HG02588 (cell line): ENCODE measurements around the gene HK1.

Experiments used
- ATAC-seq: cut with Tn5 transposase; IDR thresholded peaks from one replicate; pipeline ENCODE4 v1.9.1; 2021; ENCODE audit warnings: mild to moderate bottlenecking, moderate library complexity; ENCODE audit not compliant: unreplicated experiment

The HK1 gene

DNA sequence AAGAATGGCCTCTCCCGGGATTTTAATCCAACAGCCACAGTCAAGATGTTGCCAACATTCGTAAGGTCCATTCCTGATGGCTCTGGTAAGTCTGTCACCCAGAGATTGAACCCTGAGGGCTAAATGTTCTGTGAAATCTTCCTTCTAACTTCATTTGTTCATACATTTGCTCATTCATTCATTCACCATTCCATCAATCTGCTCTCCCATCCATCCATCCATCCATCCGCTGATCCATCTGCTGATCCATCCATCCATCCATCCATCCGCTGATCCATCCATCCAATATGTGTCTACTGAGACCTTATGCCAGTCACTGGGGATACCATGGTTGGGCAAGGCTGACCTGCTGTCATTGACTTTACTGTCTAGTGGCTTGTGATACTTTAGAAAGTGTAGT is 65.6 kb downstream of the HK1 start:
- no peak for ATAC-seq

GRCh38 chr10:69344591-69345252 is 66.4 kb downstream of the HK1 start:
- no peak for ATAC-seq

- ATAC-seq, result no peak
These were observed 67.1 kb downstream of the HK1 start for GRCh38 chr10:69345402-69345801.

DNA sequence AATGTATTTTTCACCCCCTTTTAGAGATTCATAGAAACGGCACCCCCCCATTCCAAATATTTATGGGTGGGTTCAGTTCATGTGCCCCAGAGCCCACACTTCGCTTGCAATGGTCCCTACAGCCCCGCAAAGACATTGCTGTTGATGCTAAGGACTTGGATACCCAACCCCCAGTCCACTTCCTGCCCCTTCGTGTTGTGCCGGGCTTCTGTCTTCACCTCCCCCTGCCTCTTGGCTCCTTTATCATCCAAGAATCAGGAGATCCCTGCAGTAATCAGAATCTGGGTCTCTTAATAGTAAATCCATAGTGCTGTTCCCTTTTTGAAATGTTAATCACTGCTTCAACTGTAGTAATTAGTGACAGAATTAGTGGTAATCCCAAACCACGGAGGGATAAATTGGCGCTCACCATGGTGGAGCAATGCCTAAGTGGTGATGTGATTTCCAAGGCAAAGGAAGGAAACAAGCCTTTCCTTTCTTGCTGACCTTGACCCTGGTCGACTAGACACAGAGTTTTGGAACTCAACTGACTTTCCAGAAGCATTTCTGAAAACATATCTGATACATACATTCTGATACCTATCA is 67.7 kb downstream of the HK1 start:
- no peak for ATAC-seq

DNA sequence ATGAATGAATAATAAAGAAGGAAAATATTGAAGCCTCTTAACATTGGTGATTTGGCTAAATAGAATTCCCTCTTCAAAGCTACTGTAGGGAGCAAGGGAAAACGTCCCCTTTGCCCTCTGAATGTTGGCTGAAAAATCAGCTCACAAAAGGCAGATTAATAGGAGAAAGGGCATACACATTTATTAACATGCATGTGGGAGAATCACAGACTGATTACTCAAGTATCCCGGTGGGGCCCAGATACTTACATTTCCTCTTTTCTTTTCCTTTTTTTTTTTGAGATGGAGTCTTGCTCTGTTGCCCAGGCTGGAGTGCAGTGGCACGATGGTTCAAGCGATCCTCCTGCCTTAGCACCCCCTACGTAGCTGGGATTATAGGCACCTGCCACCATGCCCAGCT is 68.5 kb downstream of the HK1 start:
- ATAC-seq, result no peak

GRCh38 chr10:69348816-69349541 is 70.7 kb downstream of the HK1 start:
- no peak for ATAC-seq

GRCh38 chr10:69349542-69349888 is 71.2 kb downstream of the HK1 start:
- no peak for ATAC-seq

DNA sequence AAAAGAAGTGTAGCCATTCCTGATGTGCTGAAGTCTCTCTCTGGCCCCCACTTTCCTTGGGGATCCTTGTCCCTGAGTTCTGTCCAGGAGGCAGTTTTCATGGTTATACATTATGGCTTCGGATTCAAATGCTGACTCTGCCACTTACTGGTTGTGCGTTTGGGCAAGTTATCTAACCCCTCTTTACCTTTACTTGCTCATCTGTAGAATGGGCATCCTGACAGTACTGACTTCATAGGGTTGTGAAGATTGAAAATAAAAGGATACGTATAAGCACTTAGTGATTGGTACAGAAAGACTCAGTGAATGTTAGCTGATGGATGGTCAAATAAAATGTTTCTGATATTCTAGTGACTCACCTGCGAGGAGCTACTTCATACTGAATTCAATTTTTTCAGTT is 73.3 kb downstream of the HK1 start:
- ATAC-seq, result no peak

DNA sequence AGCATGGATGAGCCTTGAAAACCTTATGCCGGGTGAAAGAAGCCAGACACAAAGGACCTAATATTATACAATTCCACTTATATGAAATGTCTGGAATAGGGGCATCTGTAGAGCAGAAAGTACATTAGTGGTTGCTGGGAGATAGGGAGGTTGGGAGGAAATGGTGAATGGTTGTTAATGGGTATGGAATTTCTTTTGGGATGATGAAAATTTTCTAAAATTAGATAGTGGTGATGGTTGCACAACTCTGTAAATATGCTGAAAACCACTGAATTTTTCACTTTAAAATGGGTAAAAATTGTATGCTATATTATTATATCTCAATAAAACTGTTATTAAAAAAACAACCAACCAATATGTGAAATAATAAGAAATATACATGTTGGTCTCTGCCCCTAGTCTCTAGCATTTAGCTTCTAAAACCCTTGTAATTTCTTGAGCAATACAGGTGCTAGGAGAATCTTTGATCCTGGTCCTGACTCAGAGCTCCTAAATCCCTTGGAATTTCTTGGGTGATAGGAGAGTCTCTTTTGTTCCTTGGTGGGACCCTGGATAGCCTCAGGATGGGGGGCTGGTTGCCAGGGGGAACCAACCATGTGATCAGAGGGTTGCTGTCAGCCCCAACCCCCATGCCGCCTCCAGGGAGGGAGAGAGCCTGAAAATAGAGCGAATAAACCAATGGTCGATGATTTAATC is 74.4 kb downstream of the HK1 start:
- no peak for ATAC-seq

GRCh38 chr10:69353977-69354635 is 75.8 kb downstream of the HK1 start:
- ATAC-seq, result no peak

- no peak for ATAC-seq
These were observed 77.9 kb downstream of the HK1 start for GRCh38 chr10:69356187-69356586.

DNA sequence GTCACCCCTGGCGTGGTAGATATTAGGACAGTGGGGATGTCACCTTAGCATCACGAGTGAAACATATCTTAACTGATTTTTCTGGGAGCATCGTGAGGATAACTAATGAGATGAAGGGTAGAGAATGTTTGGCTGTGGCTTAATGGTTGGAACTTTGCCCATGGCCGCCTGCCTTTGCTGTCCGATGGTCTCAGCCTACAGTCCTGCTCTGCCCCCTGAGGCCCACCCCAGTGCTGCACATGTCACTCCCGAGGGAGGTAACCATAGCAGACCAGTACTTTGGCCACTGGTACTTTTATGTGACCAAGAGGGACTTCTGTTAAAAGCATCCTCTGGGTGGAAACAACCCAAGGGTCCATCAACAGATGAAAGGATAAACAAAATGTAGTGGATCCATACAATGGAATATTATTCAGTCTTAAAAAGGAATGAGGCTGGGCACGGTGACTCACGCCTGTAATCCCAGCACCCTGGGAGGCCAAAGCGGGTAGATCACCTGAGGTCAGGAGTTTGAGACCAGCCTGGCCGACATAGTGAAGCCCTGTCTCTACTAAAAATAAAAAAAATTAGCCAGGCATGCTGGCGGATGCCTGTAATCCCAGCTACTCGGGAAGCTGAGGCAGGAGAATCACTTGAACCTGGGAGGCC is 80.0 kb downstream of the HK1 start:
- ATAC-seq, result no peak

DNA sequence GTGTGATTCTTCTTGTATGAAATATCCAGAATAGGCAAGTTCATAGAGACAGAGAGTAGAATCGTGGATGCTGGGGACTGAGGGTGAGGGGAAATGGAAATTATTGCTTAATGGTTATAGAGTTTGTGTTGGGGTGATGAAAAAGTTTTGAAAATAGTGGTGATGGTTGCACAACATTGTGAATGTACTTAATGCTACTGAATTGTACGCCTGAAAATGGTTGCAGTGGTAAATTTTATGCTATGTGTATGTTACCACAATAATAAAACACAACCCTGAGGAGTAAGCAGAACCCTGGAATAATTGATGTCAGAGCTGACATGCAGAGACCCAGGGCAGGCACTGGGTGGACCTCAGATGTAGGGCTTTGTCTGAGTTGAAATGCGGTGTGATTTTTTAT is 80.9 kb downstream of the HK1 start:
- ATAC-seq, result no peak

- no peak for ATAC-seq
These were observed 81.3 kb downstream of the HK1 start for GRCh38 chr10:69359594-69359993.

DNA sequence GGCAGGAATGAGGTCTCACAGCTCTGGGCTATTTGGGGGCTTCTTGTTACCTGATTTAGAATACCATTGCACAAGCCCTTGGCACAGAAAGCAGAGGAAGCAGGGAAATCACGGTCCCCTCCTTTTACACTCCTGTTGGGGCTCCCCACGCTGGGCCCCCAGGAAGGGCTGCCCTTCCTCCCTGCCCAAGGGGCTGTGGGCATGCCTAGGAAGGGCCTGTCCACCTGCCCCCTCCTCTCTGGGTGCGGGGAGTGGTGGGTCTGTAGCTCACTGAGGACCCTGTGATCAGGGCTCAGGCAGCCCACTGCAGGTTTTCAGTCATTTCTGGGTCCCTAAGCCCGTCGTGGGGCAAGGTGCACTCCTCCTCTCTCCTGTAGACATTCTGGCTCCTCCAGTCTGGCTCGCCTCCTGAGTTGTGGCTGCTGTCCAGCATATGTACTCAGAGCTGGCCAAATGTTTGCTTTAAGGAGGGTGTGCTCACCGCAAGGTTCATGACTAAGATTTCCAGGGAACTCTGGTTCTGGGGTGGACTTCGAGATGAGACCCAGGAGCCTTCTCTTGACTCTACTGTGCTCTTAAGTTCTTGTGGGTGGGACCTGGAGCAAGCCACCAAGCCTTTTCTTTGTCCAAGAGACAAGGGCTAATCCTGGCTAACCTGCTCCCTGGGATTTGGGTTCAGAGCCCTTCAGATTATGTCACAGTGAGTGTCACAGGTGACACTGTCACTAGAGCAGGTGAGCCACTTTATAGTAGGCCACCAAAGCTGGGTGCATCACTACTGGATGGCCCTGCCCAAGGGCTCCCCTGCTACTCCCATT is 82.4 kb downstream of the HK1 start:
- ATAC-seq, result no peak

GRCh38 chr10:69361303-69361614 is 83.0 kb downstream of the HK1 start:
- ATAC-seq, result no peak

GRCh38 chr10:69362471-69362954 is 84.2 kb downstream of the HK1 start:
- ATAC-seq, result no peak

DNA sequence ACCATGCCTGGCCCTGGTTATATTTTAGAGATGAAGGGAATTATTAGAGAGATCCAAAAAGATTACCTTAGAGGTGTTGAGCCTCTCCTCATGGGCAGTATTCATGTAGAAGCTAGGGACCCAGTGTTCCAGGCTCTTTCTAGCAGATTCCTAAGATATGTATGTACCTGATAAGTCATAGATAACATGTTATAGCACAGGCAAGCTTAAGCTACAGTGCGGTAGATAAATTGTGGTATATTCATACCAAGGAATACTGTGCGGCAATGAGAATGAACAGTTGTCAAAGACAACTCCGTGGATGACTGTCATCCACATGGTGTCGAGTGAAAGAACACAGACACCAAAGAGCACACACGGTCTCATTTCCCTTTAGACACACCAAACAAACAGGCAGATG is 85.4 kb downstream of the HK1 start:
- ATAC-seq, result no peak

DNA sequence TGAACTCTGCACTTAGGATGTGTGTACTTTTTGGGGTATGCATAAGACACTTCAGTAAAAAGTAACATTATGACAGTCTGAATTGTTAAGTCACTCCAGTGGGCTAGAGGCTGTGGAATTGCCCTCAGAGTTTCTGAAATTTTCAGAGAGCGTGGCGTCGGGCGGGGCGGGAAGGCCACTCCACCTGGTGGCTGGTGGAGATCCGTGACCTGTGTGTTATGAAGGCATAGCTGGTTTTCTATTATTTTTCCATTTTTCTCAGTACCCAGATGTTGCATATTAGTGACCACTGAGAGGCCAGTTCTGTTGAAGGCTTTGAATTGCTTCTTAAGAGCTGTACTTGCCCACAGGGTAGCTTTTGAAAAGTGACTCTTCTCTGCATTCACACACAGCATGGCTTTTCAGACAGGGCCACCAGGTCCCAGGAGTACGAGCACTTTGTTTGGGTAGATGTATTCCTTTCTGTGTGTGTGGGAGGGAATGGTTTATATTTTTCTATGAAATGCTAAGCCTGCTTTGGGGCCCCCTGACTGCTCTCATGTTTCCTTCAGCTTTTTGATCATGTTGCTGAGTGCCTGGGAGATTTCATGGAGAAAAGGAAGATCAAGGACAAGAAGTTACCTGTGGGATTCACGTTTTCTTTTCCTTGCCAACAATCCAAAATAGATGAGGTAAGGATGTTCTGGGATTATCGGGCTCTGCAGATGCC is 86.1 kb downstream of the HK1 start:
- ATAC-seq, result no peak
